Neutrophil (primary cell): ENCODE results near the gene GPA33.

Experiments used
- H3K27ac ChIP-seq: fragments of 200-600 bp; sonication (generic); 2 replicates; pipeline ENCODE4 v1.5.1; 2016; ENCODE audit warnings: mild to moderate bottlenecking, moderate library complexity
- H3K27me3 ChIP-seq: fragments of 200-600 bp; sonication (generic); 2 replicates; pipeline ENCODE4 v1.6.0; 2016; ENCODE audit warnings: mild to moderate bottlenecking
- H3K36me3 ChIP-seq: fragments of 200-600 bp; sonication (generic); 2 replicates; pipeline ENCODE4 v1.5.1; 2017
- H3K4me1 ChIP-seq, 2 experiments: fragments of 200-600 bp in 1 of 2; sonication (generic) in 1 of 2; 1 replicate in 1 of 2; 2 replicates in 1 of 2; pipeline versions ENCODE4 v1.5.1 to v1.6.1; 2013 to 2016; ENCODE audit warnings: low read depth in 1 of 2, low read length in 1 of 2, mild to moderate bottlenecking in 1 of 2, moderate library complexity in 1 of 2; ENCODE audit not compliant: control insufficient read depth in 1 of 2, insufficient read depth in 1 of 2
- H3K4me3 ChIP-seq, 2 experiments: fragments of 200-600 bp in 1 of 2; sonication (generic) in 1 of 2; 1 replicate in 1 of 2; 2 replicates in 1 of 2; pipeline ENCODE4 v1.5.1; 2013 to 2016; ENCODE audit warnings: low read depth in 1 of 2, low read length in 1 of 2, mild to moderate bottlenecking in 1 of 2, moderate library complexity in 1 of 2
- H3K9me3 ChIP-seq: fragments of 200-600 bp; sonication (generic); 2 replicates; pipeline ENCODE4 v1.5.1; 2016
- CTCF ChIP-seq: fragments of 200-600 bp; sonication (generic); IDR thresholded peaks from 2 replicates; pipeline ENCODE4 v1.5.1; 2016; ENCODE audit warnings: antibody characterized with exemption

Gene GPA33

GRCh38 chr1:167116174-167116573 is 26.0 kb upstream of the GPA33 start:
- Histone ChIP-seq H3K9me3 (no peaks in the 10 kb centered on the region), H3K36me3 (no peaks in the 10 kb centered on the region), H3K4me1 (peaks cover 3% of the 10 kb centered on the region in 2 experiments), H3K27ac (no peak overlapping the region), H3K4me3 (no peak overlapping the region), H3K27me3 (peaks cover 11% of the 10 kb centered on the region)
- no peak for TF ChIP-seq CTCF

DNA sequence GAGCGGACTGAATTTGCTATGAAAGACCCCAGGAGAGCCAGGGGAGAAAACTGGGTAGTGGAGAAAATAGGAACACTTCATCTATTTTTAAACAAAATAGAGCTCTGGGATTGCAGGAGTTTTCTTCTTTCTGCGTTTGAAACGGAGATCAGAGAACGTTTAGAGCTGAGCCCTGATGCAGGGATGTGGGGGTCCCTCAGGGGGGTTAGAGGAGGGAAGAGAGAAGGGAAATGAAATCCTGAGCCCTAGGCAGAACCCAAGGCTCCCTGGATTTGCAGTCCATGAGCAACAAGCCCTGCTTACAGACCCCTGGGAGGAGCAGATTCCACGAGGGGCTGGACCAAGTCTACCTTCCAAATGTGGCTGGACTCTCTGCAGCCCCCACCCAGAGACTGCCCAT is 25.5 kb upstream of the GPA33 start:
- Histone ChIP-seq H3K9me3 (no peaks in the 10 kb centered on the region), H3K36me3 (no peaks in the 10 kb centered on the region)
- no peak for TF ChIP-seq CTCF

GRCh38 chr1:167114725-167115124 is 24.5 kb upstream of the GPA33 start:
- Histone ChIP-seq H3K36me3 (no peaks in the 10 kb centered on the region), H3K27ac (no peak overlapping the region), H3K4me3 (no peak overlapping the region), H3K9me3 (no peaks in the 10 kb centered on the region), H3K4me1 (no peaks in the 10 kb centered on the region), H3K27me3 (no peaks in the 10 kb centered on the region)
- TF ChIP-seq CTCF = no peak

More for the DNA sequence above, 25.5 kb upstream of the GPA33 start:
- Histone ChIP-seq H3K4me1 (no peaks in the 10 kb centered on the region), H3K4me3 (no peak overlapping the region), H3K27me3 (peaks cover 7% of the 10 kb centered on the region), H3K27ac (no peak overlapping the region)

- H3K4me3 ChIP-seq = no peak overlapping the region
- TF ChIP-seq CTCF = no peak
- H3K27me3 ChIP-seq = no peaks in the 10 kb centered on the region
- H3K27ac ChIP-seq = no peak overlapping the region
- H3K36me3 ChIP-seq = no peaks in the 10 kb centered on the region
- H3K9me3 ChIP-seq = no peaks in the 10 kb centered on the region
- no peaks in the 10 kb centered on the region for H3K4me1 ChIP-seq
Measured at GRCh38 chr1:167111868-167112709, 21.9 kb upstream of the GPA33 start.

- Histone ChIP-seq H3K27ac (no peak overlapping the region), H3K4me1 (no peaks in the 10 kb centered on the region), H3K27me3 (peaks cover 7% of the 10 kb centered on the region), H3K36me3 (no peaks in the 10 kb centered on the region), H3K4me3 (no peak overlapping the region), H3K9me3 (no peaks in the 10 kb centered on the region)
- no peak for TF ChIP-seq CTCF
Measured at GRCh38 chr1:167110586-167110985, 20.4 kb upstream of the GPA33 start.
